ENCODE data around the gene RHNO1.

Gene RHNO1

GRCh38 chr12:2833327-2833726, 43.7 kb upstream of the RHNO1 start:
- no peak overlapping the region for H3K9ac ChIP-seq (ENCODE audit: low read depth, low read length, poor library complexity, severe bottlenecking)
- no peaks in the 10 kb centered on the region for H4K20me1 ChIP-seq (ENCODE audit: insufficient read depth, low read length, poor library complexity, severe bottlenecking)
- no peak for TF ChIP-seq CTCF (conservative IDR thresholded peaks at IDR 0.05; ENCODE audit: low read length)
- no peaks in the 10 kb centered on the region for H3K4me1 ChIP-seq (ENCODE audit: insufficient read depth, low read length, poor library complexity, severe bottlenecking)
- no peaks in the 10 kb centered on the region for H3F3A ChIP-seq (ENCODE audit: low read depth)
- no peaks in the 10 kb centered on the region for H3K79me2 ChIP-seq (ENCODE audit: insufficient read depth, low read length)
- H3K36me3 ChIP-seq (ENCODE audit: insufficient read depth, low read length), result no peaks in the 10 kb centered on the region
- no peak overlapping the region for H2AFZ ChIP-seq (ENCODE audit: low read length)
- H3K9me3 ChIP-seq (ENCODE audit: insufficient read depth, low read depth, low read length), result no peaks in the 10 kb centered on the region
- H3K4me2 ChIP-seq (ENCODE audit: low read depth, low read length, poor library complexity, severe bottlenecking), result no peak overlapping the region
- H3K27me3 ChIP-seq (ENCODE audit: insufficient read depth, low read length, poor library complexity, severe bottlenecking), result no peaks in the 10 kb centered on the region
- no peak overlapping the region for H3K4me3 ChIP-seq (ENCODE audit: low read length, poor library complexity, severe bottlenecking)
- H3K9me2 ChIP-seq (replicated peaks; ENCODE audit: low read depth, low read length), result no peaks in the 10 kb centered on the region

- Histone ChIP-seq H3F3A (ENCODE audit: low read depth) (no peaks in the 10 kb centered on the region), H3K79me2 (ENCODE audit: insufficient read depth, low read length) (no peaks in the 10 kb centered on the region), H3K27me3 (ENCODE audit: insufficient read depth, low read length, poor library complexity, severe bottlenecking) (no peaks in the 10 kb centered on the region), H3K9me3 (ENCODE audit: insufficient read depth, low read depth, low read length) (no peaks in the 10 kb centered on the region), H3K36me3 (ENCODE audit: insufficient read depth, low read length) (no peaks in the 10 kb centered on the region), H3K9ac (ENCODE audit: low read depth, low read length, poor library complexity, severe bottlenecking) (no peak overlapping the region), H2AFZ (ENCODE audit: low read length) (no peak overlapping the region), H3K4me3 (ENCODE audit: low read length, poor library complexity, severe bottlenecking) (no peak overlapping the region), H3K9me2 (replicated peaks; ENCODE audit: low read depth, low read length) (no peaks in the 10 kb centered on the region), H3K4me1 (ENCODE audit: insufficient read depth, low read length, poor library complexity, severe bottlenecking) (no peaks in the 10 kb centered on the region), H3K4me2 (ENCODE audit: low read depth, low read length, poor library complexity, severe bottlenecking) (no peak overlapping the region), H4K20me1 (ENCODE audit: insufficient read depth, low read length, poor library complexity, severe bottlenecking) (no peaks in the 10 kb centered on the region)
- TF ChIP-seq EZH2phosphoT487 (IDR thresholded peaks at IDR 0.05; ENCODE audit: borderline replicate concordance) (no peak), CTCF (conservative IDR thresholded peaks at IDR 0.05; ENCODE audit: low read length) (no peak)
Observed at GRCh38 chr12:2833810-2834209, 43.2 kb upstream of the RHNO1 start.

GRCh38 chr12:2834581-2835491, 42.2 kb upstream of the RHNO1 start, which contains the start of gene NRIP2:
Gene NRIP2, minus strand, starts transcription at chr12:2835035. Its CDS starts 52 bp downstream, at chr12:2834983.
- Histone ChIP-seq H3K4me1 (ENCODE audit: insufficient read depth, low read length, poor library complexity, severe bottlenecking) (no peaks in the 10 kb centered on the region), H4K20me1 (ENCODE audit: insufficient read depth, low read length, poor library complexity, severe bottlenecking) (no peaks in the 10 kb centered on the region), H3K79me2 (ENCODE audit: insufficient read depth, low read length) (no peaks in the 10 kb centered on the region), H3K36me3 (ENCODE audit: insufficient read depth, low read length) (no peaks in the 10 kb centered on the region), H2AFZ (ENCODE audit: low read length) (no peak within 1 kb of the TSS), H3K9me3 (ENCODE audit: insufficient read depth, low read depth, low read length) (no peaks in the 10 kb centered on the region), H3K27me3 (ENCODE audit: insufficient read depth, low read length, poor library complexity, severe bottlenecking) (no peaks in the 10 kb centered on the region), H3K4me2 (ENCODE audit: low read depth, low read length, poor library complexity, severe bottlenecking) (no peak within 1 kb of the TSS), H3F3A (ENCODE audit: low read depth) (no peaks in the 10 kb centered on the region), H3K9me2 (replicated peaks; ENCODE audit: low read depth, low read length) (no peaks in the 10 kb centered on the region), H3K9ac (ENCODE audit: low read depth, low read length, poor library complexity, severe bottlenecking) (no peak within 1 kb of the TSS), H3K4me3 (ENCODE audit: low read length, poor library complexity, severe bottlenecking) (no peak within 1 kb of the TSS)
- TF ChIP-seq EZH2phosphoT487 (IDR thresholded peaks at IDR 0.05; ENCODE audit: borderline replicate concordance) (no peak), CTCF (conservative IDR thresholded peaks at IDR 0.05; ENCODE audit: low read length) (no peak)

All from Loucy (cell line).